IPS-18a (cell line): ENCODE measurements around the gene PRKCB.
"Not testable (repeated sequence)": the region's sequence is repeated elsewhere in the genome, so short reads cannot be mapped to it uniquely, and the experiment has no call there.

Experiments
- H3K27ac ChIP-seq: one replicate; pipeline ENCODE4 v1.5.1; 2013; ENCODE audit warnings: low read length
- H3K27me3 ChIP-seq: one replicate; pipeline ENCODE4 v1.6.1; 2013; ENCODE audit warnings: mild to moderate bottlenecking, low read length; ENCODE audit not compliant: control insufficient read depth, insufficient read depth
- H3K36me3 ChIP-seq: one replicate; pipeline ENCODE4 v1.6.1; 2013; ENCODE audit warnings: low read depth, low read length; ENCODE audit not compliant: control insufficient read depth
- H3K4me1 ChIP-seq: one replicate; pipeline ENCODE4 v1.6.1; 2013; ENCODE audit warnings: low read depth, low read length; ENCODE audit not compliant: control insufficient read depth
- H3K4me3 ChIP-seq: one replicate; pipeline ENCODE4 v1.5.1; 2013; ENCODE audit warnings: low read length
- H3K9ac ChIP-seq: one replicate; pipeline ENCODE4 v1.6.1; 2013; ENCODE audit warnings: mild to moderate bottlenecking, low read length, moderate library complexity
- H3K9me3 ChIP-seq: one replicate; pipeline ENCODE4 v1.6.1; 2013; ENCODE audit warnings: low read depth, low read length; ENCODE audit not compliant: control insufficient read depth

PRKCB gene

DNA sequence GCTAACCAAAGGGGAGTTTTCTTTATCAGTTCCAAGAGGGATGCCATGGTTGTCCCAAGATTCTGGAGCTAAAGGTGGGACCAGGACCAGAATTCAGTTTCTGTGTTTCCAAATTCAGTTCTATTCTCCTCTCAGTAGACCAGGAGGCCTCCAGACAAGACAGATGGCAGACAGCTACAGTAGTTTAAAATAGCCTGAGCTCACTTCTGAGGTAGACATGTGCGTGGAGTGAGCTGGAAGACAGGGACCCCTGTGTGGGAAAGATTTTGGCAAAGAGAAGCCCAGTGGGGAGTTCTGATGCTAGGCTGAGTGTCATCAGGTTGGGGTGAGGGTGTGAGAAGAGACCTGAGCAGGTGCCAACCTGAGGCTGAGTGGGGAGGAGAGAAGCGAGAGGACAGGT lies 95.4 kb downstream of the PRKCB start:
- H3K9ac ChIP-seq = no peak overlapping the region
- no peaks in the 10 kb centered on the region for H3K4me1 ChIP-seq
- H3K9me3 ChIP-seq = no peaks in the 10 kb centered on the region
- no peaks in the 10 kb centered on the region for H3K27me3 ChIP-seq
- H3K36me3 ChIP-seq = no peaks in the 10 kb centered on the region
- H3K27ac ChIP-seq = no peak overlapping the region
- no peak overlapping the region for H3K4me3 ChIP-seq

DNA sequence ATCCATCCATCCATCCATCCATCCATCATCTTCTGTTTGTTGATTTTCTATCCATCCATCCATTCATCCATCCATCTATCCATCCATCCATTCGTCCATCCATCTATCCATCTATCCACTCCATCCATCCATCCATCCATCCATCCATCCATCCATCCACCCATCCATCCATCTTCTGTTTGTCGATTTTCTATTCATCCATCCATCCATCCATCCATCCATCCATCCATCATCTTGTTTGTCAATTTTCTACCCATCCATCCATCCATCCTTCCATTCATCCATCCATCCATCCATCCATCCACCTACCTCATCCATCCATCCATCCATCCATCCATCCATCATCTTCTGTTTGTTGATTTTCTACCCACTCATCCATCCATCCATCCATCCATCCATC lies 97.9 kb downstream of the PRKCB start:
- H3K4me1 ChIP-seq, H3K9ac ChIP-seq, H3K27ac ChIP-seq, H3K9me3 ChIP-seq, H3K27me3 ChIP-seq, H3K4me3 ChIP-seq, H3K36me3 ChIP-seq: not testable (repeated sequence)

DNA sequence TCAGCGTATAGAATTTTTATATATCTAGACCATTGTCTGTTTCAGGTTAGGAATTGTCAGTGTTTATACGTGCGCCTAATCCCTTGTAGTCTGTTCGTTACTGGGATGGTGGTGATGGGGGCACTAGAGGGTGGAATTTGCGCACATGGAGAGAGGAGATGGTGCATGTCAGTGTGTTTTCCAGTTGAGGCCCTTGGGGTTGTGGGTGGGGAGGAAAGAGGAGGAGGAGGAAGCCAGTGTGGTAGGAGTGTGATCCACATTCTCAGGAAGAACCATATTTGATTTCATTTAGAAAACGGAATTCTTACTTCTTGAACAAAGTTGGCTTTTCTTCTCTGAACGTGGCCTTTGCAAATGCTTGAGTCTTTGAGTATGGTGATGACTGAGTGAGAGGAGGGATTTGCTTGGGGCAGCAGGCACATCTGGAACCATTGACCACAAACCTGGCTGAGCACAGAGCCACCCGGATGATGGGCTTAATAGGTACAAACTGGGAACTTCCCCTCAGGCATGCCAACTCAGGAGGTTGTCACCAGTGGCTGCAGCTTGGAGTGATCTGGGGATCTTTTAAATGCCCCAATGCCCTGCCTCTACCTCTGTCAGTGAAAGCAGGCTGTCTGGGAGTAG lies 98.9 kb downstream of the PRKCB start:
- Histone ChIP-seq H3K9ac (no peak overlapping the region), H3K9me3 (no peaks in the 10 kb centered on the region), H3K4me1 (no peaks in the 10 kb centered on the region), H3K27ac (no peak overlapping the region), H3K4me3 (no peak overlapping the region), H3K27me3 (no peaks in the 10 kb centered on the region), H3K36me3 (no peaks in the 10 kb centered on the region)

DNA sequence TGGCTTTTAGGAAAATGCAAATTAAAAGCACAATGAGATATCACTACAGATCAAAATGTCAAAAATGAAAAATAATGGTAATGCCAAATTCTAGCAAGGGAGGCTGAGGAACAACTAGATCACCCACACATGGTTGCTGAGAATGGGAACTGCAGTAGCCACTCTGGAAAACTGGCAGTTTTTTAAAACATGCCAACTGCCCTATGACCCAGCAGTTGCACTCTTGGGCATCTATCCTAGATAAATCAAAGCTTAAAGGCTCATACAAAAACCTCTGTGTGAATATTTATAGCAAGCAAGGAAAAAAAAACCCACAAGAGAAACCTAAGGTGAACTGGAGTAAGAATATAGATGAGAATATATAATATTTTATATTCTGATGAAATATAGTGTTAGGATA lies 104.3 kb downstream of the PRKCB start:
- Histone ChIP-seq H3K36me3 (no peaks in the 10 kb centered on the region), H3K9me3 (no peaks in the 10 kb centered on the region), H3K4me3 (no peak overlapping the region), H3K4me1 (no peaks in the 10 kb centered on the region), H3K9ac (no peak overlapping the region), H3K27ac (no peak overlapping the region), H3K27me3 (no peaks in the 10 kb centered on the region)

DNA sequence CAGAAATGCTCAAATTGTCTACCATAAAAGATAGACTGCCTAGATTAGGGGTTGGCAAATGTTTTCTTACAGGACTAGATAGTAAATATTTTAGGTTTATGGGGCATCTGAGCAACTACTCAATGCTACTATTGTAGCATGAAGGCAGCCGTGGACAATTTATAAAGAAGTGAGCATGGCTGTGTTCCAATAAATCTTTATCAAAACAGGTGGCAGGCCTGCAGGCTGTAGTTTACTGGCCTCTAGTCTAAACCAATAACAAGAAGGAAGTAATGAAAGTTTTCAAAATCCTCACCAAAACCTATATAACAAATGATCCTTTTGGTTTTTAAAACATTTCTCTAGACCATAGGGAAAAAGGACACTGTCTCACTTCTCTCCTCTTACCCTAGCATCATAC lies 105.2 kb downstream of the PRKCB start:
- Histone ChIP-seq H3K36me3 (no peaks in the 10 kb centered on the region), H3K4me1 (no peaks in the 10 kb centered on the region), H3K9ac (no peak overlapping the region), H3K27me3 (no peaks in the 10 kb centered on the region), H3K9me3 (no peaks in the 10 kb centered on the region), H3K27ac (no peak overlapping the region), H3K4me3 (no peak overlapping the region)

DNA sequence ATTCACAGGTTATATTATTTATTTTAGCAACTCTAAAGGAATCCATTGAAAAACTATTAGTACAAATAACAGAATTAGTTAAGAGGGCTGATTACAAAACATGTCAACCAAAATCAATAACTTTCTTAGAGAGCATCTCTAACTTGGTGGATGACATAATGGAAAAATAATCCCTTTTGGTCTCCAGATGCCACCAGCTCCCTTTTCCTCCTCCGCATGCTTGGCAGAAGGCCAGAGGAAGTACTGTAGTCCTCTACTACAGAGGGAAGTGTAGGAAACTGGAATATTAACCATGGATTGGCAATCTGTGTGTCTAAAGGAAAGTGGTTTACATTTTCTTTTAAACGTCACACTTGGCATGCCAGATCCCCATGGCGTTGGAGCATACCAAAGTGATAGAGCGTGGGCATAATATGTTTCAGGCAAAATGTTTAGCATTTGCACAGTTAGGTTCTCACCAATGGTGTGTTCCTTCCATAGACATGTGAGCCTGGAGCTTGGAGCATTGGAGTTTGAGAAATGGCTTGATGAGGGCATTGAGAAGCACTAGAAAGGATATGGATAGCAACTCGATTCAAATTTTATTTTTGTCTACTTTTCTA lies 106.3 kb downstream of the PRKCB start:
- Histone ChIP-seq H3K4me3 (no peak overlapping the region), H3K9me3 (no peaks in the 10 kb centered on the region), H3K9ac (no peak overlapping the region), H3K36me3 (no peaks in the 10 kb centered on the region), H3K4me1 (no peaks in the 10 kb centered on the region), H3K27ac (no peak overlapping the region), H3K27me3 (no peaks in the 10 kb centered on the region)

DNA sequence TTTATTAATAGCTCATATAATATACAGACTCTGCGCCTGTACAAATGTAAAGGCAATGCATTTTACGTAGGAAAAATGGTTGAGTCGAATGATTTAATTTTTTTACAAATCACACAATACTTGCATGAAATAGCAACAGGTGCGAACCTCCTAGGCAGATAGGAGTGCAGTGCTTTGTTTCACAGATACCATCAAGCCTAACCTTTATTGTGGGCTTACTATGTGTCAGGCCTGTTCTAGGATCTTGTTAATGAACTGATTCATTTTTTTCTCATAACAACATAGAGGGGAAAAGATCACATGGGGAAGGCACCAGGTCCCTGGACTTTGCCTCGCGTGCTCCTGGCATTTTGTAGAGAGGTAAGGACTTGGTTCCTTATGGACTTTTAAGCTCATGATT lies 107.8 kb downstream of the PRKCB start:
- no peak overlapping the region for H3K27ac ChIP-seq
- no peak overlapping the region for H3K4me3 ChIP-seq
- no peaks in the 10 kb centered on the region for H3K27me3 ChIP-seq
- H3K36me3 ChIP-seq = no peaks in the 10 kb centered on the region
- H3K9ac ChIP-seq = no peak overlapping the region
- H3K9me3 ChIP-seq = no peaks in the 10 kb centered on the region
- no peaks in the 10 kb centered on the region for H3K4me1 ChIP-seq

DNA sequence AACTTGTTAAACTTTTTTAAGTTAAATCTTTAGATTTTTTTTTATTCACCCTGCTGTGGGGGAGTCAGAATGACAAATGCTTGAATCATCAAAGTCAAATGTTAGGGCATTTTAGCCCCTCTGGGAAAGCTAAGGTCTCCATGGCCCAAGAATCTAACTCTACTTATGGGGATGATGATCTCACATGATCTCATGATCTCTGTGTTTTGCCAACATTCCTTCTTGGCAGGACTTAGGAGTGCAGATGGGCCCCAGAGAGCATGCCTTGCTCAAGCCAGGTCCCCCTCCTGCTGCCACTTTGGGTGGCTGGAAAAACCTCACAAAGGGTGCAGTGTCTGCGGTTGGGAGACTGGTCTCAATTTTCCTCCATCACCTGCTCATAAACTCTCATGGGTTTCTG lies 108.6 kb downstream of the PRKCB start:
- Histone ChIP-seq H3K9me3 (no peaks in the 10 kb centered on the region), H3K27me3 (no peaks in the 10 kb centered on the region), H3K36me3 (no peaks in the 10 kb centered on the region), H3K4me1 (no peaks in the 10 kb centered on the region), H3K9ac (no peak overlapping the region), H3K4me3 (no peak overlapping the region), H3K27ac (no peak overlapping the region)

DNA sequence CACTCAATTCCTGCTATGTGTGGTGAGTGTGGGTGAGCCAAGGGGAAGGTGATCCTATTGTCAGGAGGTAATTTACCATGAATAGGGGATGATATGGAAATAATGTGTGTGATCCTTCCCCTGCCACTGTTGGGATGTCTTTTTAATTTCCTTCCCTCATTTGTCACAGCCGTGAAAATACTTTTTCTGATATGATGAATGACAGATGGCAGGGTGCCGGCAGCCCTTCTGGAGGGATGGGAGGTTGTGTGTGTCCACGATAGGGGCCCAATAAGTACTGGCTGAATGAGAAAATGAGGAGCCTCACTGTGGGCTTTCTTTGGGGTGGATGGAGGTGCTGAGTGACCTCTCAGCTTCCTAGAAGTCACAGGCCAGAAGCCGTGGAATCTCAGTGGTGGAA lies 109.5 kb downstream of the PRKCB start:
- H3K27ac ChIP-seq = no peak overlapping the region
- no peak overlapping the region for H3K9ac ChIP-seq
- H3K4me1 ChIP-seq = no peaks in the 10 kb centered on the region
- no peak overlapping the region for H3K4me3 ChIP-seq
- no peaks in the 10 kb centered on the region for H3K9me3 ChIP-seq
- H3K27me3 ChIP-seq = no peaks in the 10 kb centered on the region
- no peaks in the 10 kb centered on the region for H3K36me3 ChIP-seq

DNA sequence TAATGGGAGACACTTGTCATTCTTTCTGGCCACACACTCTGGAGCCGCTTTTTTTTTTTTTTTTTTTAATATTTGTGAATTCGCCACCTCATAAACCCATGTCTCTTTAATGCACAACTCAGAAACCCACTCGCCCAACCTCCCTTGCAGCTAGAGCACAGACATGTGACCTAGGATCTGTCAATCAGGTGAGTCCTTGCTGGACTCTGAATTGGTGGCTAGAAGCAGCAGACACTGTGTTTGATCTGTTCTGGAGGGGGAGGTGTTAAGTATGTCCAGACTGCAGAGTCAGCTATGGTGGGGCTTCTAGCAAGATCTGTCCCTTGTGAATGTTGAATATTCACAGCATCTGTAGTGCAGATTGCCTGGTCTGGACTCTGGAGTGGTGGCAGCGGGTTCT lies 112.1 kb downstream of the PRKCB start:
- Histone ChIP-seq H3K27ac (no peak overlapping the region), H3K9ac (no peak overlapping the region), H3K9me3 (no peaks in the 10 kb centered on the region), H3K27me3 (no peaks in the 10 kb centered on the region), H3K4me1 (peaks cover 13% of the 10 kb centered on the region), H3K4me3 (no peak overlapping the region), H3K36me3 (no peaks in the 10 kb centered on the region)

DNA sequence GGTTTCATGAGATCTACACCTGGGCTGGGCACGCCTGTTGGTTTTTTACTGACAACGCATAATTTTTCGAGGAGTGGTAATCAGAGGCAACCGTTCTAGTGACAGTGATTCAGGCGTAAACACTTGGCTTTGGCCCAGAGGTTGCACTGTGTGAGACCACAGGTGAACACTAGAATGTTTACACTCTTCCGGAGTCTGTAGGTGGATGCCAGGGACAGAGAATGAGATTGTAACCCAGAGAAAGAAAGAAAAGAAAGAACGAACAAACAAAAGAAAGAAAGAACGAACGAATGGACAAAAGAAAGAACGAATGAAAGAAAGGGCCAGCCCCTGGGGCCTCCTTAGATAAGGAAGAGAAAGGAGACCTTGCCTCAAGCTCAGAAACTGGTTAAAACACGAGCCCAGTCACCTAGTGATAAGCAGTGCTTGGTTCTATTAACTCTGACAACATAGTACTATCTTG lies 113.2 kb downstream of the PRKCB start:
- Histone ChIP-seq H3K4me1 (peaks cover 15% of the 10 kb centered on the region), H3K27ac (no peak overlapping the region)

DNA sequence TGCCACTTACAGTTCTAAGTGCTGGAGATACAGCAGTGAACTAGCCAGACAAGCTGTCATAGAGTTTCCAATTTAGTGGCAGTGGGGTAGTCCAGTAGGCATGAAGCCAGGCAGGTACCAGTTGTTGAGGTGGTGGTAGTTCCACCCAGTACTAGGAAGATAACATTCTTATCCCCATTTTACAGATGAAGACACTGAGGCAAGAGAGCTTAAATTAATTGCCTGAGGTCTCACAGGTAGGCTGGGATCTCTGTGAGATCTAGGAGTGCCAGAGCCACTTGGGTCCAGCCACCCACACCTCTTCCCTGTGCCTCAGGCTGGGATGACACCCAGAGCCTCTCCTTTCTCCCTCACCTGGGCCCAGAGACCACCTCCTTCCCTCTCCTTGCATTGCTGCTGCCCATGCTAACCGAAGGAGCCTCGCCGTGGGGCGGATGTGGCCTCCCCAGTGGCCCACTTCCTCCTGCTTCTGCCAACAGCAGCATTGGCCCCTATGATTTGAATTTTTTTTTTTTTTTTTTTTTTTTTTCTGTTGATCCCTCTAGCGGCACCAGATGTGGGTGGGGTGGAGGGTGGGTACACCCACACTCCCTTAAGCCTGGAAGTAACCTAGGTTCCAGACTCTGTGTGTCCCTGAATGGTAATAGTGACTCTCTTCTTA lies 114.0 kb downstream of the PRKCB start:
- Histone ChIP-seq H3K4me3 (no peak overlapping the region), H3K4me1 (peaks cover 15% of the 10 kb centered on the region), H3K9ac (no peak overlapping the region), H3K27me3 (no peaks in the 10 kb centered on the region), H3K9me3 (no peaks in the 10 kb centered on the region), H3K27ac (no peak overlapping the region), H3K36me3 (no peaks in the 10 kb centered on the region)

More for the DNA sequence above, 113.2 kb downstream of the PRKCB start:
- Histone ChIP-seq H3K4me3 (no peak overlapping the region), H3K9me3 (no peaks in the 10 kb centered on the region), H3K36me3 (no peaks in the 10 kb centered on the region), H3K9ac (no peak overlapping the region), H3K27me3 (no peaks in the 10 kb centered on the region)
